MM.1S (cell line): Measurements from ENCODE around the gene CDC42EP5.

ENCODE experiments used
- DNase-seq: peaks from one replicate; pipeline ENCODE4 v3.0.0-alpha.2; 2015
- H2AFZ ChIP-seq: fragments of 300-600 bp; sonication (generic); 2 replicates; pipeline ENCODE4 v1.6.0; 2016; ENCODE audit warnings: antibody characterized with exemption, low read length
- H3F3A ChIP-seq: fragments of 300-600 bp; sonication (generic); 2 replicates; pipeline ENCODE4 v1.6.1; 2016; ENCODE audit warnings: mild to moderate bottlenecking, antibody characterized with exemption, low read length, moderate library complexity, mixed read lengths; ENCODE audit not compliant: insufficient read depth
- H3K27ac ChIP-seq: fragments of 300-600 bp; sonication (generic); 2 replicates; pipeline ENCODE4 v1.5.1; 2016; ENCODE audit warnings: mild to moderate bottlenecking, low read length
- H3K27me3 ChIP-seq: fragments of 300-600 bp; sonication (generic); replicated peaks from 2 replicates; pipeline ENCODE4 v1.6.0; 2016; ENCODE audit warnings: low read length; ENCODE audit not compliant: insufficient read depth
- H3K36me3 ChIP-seq: fragments of 300-600 bp; sonication (generic); replicated peaks from 2 replicates; pipeline ENCODE4 v1.6.1; 2016; ENCODE audit warnings: mild to moderate bottlenecking, low read length, mixed read lengths; ENCODE audit not compliant: insufficient read depth
- H3K4me1 ChIP-seq: fragments of 300-600 bp; sonication (generic); 2 replicates; pipeline ENCODE4 v1.6.1; 2016; ENCODE audit warnings: low read length, mixed read lengths
- H3K4me2 ChIP-seq: fragments of 300-600 bp; sonication (generic); 2 replicates; pipeline ENCODE4 v1.6.0; 2016; ENCODE audit warnings: low read depth, low read length
- H3K4me3 ChIP-seq: fragments of 300-600 bp; sonication (generic); 2 replicates; pipeline ENCODE4 v1.5.1; 2016; ENCODE audit warnings: low read length, mixed read lengths
- H3K79me2 ChIP-seq: fragments of 300-600 bp; sonication (generic); 2 replicates; pipeline ENCODE4 v1.6.1; 2016; ENCODE audit warnings: mixed run types, low read length, mixed read lengths
- H3K9ac ChIP-seq: fragments of 300-600 bp; sonication (generic); 2 replicates; pipeline ENCODE4 v1.6.1; 2016; ENCODE audit warnings: low read length, mixed read lengths
- H3K9me2 ChIP-seq: fragments of 300-600 bp; sonication (generic); replicated peaks from 2 replicates; pipeline ENCODE4 v1.6.1; 2016; ENCODE audit warnings: mild to moderate bottlenecking, low read length, mixed read lengths; ENCODE audit not compliant: insufficient read depth
- H3K9me3 ChIP-seq: fragments of 300-600 bp; sonication (generic); replicated peaks from 2 replicates; pipeline ENCODE4 v1.6.1; 2016; ENCODE audit warnings: mild to moderate bottlenecking, low read length, mixed read lengths; ENCODE audit not compliant: insufficient read depth
- H4K20me1 ChIP-seq: fragments of 300-600 bp; sonication (generic); 2 replicates; pipeline ENCODE4 v1.6.1; 2016; ENCODE audit warnings: mild to moderate bottlenecking, low read length, moderate library complexity, mixed read lengths; ENCODE audit not compliant: insufficient read depth
- EZH2 ChIP-seq: fragments of 300-600 bp; sonication (generic); optimal IDR thresholded peaks from 2 replicates; pipeline ENCODE3; 2017; ENCODE audit warnings: low read depth, mild to moderate bottlenecking, antibody characterized with exemption, low read length, mixed read lengths
- EZH2phosphoT487 ChIP-seq: fragments of 300-600 bp; sonication (generic); IDR thresholded peaks from 2 replicates; pipeline ENCODE4 v1.6.1; 2018; ENCODE audit warnings: antibody characterized with exemption, low read length
- TF ChIP-seq, protein P1 (sequence below): fragments of 300-600 bp; sonication (generic); IDR thresholded peaks from 2 replicates; pipeline ENCODE4 v1.5.1; 2016; ENCODE audit warnings: antibody characterized with exemption, low read length, mixed read lengths

Gene CDC42EP5

DNA sequence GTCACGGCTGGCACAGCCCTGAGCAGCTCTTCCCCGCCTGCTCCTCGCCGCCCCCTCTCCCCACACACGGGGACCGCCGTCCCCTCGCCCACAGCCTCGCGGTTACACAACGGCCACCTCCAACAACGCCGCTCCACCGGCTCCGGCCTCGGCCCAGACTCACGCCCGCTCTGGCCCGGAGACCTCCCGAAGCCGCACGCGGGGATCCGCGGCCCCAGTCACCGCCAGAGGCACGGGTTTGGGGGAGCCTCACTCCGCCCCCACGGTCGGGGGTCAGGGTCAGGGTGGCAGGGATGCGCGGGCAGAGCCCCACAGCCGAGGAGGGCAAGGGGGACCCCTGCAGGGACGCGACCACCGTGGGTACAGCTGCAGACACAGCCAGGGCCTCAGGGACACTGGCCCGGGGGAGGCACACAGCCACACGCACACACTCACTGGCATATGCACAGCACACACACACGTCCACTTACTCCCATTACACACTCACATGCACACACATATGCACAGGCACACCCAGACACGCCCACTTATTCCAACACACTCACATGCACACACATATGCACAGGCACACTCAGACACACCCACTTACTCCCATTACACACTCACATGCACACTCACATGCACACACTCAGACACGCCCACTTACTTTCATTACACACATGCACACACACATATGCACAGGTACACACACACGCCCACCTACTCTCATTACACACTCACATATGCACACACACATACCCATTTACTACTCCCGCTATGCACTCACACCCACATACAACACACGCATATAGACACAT, 56.2 kb downstream of the CDC42EP5 start:
- no peak for DNase-seq
- no peak overlapping the region for H3K4me3 ChIP-seq
- TF ChIP-seq EZH2 (no peak), EZH2phosphoT487 (no peak)
- TF ChIP-seq, protein P1, sequence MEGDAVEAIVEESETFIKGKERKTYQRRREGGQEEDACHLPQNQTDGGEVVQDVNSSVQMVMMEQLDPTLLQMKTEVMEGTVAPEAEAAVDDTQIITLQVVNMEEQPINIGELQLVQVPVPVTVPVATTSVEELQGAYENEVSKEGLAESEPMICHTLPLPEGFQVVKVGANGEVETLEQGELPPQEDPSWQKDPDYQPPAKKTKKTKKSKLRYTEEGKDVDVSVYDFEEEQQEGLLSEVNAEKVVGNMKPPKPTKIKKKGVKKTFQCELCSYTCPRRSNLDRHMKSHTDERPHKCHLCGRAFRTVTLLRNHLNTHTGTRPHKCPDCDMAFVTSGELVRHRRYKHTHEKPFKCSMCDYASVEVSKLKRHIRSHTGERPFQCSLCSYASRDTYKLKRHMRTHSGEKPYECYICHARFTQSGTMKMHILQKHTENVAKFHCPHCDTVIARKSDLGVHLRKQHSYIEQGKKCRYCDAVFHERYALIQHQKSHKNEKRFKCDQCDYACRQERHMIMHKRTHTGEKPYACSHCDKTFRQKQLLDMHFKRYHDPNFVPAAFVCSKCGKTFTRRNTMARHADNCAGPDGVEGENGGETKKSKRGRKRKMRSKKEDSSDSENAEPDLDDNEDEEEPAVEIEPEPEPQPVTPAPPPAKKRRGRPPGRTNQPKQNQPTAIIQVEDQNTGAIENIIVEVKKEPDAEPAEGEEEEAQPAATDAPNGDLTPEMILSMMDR: no peak

DNA sequence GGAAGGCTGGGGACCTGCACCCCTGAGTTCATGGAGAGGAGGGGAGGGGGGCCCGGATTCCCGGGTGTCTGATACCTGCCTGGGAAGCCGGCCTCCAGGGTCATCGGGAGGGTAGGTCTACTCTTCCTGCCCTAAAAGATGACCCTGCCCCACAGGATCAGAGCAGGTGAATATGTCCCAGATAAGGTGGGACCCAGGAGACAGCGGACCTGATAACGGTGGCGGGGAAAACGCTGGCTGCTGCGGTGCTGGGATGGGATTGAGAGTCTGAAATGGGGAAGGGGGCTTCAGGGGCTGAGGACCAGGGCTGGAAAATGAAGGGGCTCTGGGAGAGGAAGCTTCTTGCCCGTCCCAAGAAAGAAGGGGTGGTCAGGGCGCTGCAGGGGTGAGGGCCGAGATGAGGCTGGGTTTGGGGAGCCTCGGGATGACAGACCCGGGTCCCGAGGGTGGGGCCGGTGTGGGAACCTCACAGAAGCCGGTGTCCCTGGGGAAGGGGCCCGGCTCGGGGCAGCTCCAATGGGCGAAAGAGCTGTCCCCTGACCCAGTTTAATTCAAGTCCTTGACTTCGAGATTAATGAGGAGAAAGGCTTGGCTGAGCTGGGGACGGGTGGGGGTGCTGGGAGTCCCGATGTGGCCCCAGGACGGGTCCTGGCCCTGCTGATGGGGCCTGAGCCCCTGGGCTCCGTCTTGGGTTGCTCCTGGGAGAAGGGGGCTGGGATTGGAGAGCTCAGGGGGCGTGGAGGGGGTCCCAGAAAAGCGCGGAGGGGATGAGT, 57.0 kb downstream of the CDC42EP5 start:
- Histone ChIP-seq H3K9ac (no peak overlapping the region), H3K9me3 (no peaks in the 10 kb centered on the region), H4K20me1 (no peaks in the 10 kb centered on the region), H3K79me2 (no peaks in the 10 kb centered on the region), H3K4me2 (no peak overlapping the region), H3K4me3 (no peak overlapping the region), H3K27ac (no peak overlapping the region), H3F3A (no peaks in the 10 kb centered on the region), H3K27me3 (peaks cover 57% of the 10 kb centered on the region), H3K9me2 (no peaks in the 10 kb centered on the region), H3K4me1 (no peaks in the 10 kb centered on the region), H2AFZ (no peak overlapping the region), H3K36me3 (no peaks in the 10 kb centered on the region)
- DNase-seq: no peak
- TF ChIP-seq, protein P1: no peak
- TF ChIP-seq EZH2: no peak
- no peak for TF ChIP-seq EZH2phosphoT487

More for the DNA sequence above, 56.2 kb downstream of the CDC42EP5 start:
- H3K9me3 ChIP-seq: no peaks in the 10 kb centered on the region
- H3F3A ChIP-seq: no peaks in the 10 kb centered on the region
- H3K27me3 ChIP-seq: peaks cover 65% of the 10 kb centered on the region
- H3K27ac ChIP-seq: no peak overlapping the region
- H3K9ac ChIP-seq: no peak overlapping the region
- no peaks in the 10 kb centered on the region for H3K4me1 ChIP-seq
- no peak overlapping the region for H2AFZ ChIP-seq
- no peaks in the 10 kb centered on the region for H3K36me3 ChIP-seq
- no peaks in the 10 kb centered on the region for H3K79me2 ChIP-seq
- no peaks in the 10 kb centered on the region for H4K20me1 ChIP-seq
- no peak overlapping the region for H3K4me2 ChIP-seq
- H3K9me2 ChIP-seq: no peaks in the 10 kb centered on the region

DNA sequence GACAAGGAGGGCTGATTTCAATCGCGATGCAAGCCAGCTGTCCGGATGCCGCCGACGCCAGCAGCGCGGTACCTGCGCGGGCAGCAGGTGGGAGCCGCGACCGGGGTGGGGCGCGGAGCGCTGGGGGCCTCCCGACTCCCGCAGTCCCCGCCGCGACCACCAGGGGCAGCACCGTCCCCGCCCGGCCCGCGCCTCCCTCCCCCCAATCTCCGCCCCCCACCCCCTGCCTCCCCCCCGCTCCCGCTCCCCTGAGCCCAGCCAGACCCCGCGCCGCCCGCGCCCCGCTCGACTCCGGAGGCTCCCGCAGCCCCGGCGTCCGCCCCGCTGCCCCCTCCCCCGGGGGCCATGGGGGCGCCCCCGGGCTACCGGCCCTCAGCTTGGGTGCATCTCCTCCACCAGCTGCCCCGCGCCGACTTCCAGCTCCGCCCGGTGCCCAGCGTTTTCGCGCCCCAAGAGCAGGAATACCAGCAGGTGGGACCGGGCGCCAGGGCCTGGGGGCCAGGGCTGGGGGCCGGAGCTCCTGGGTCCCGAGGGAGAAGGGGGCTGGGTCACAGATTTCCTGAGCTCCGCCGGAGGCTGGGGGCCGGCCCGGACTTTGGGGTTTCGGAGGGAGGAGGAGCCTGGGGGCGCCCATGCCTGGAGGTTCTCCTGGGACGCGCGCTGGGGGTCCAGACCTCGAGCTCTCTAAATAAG, 57.7 kb downstream of the CDC42EP5 start, which contains the start of gene TTYH1:
TTYH1 (plus strand) TSS at position 257 of the 693 bp plus-strand sequence; CDS start at position 346, 89 bp downstream.
- Histone ChIP-seq H3K36me3 (no peaks in the 10 kb centered on the region), H4K20me1 (no peaks in the 10 kb centered on the region), H3K4me1 (no peaks in the 10 kb centered on the region), H2AFZ (no peak within 1 kb of the TSS), H3K9ac (no peak within 1 kb of the TSS), H3K79me2 (no peaks in the 10 kb centered on the region), H3K4me2 (no peak within 1 kb of the TSS), H3K27ac (no peak within 1 kb of the TSS), H3K27me3 (peaks cover 53% of the 10 kb centered on the region), H3K9me2 (no peaks in the 10 kb centered on the region), H3K9me3 (no peaks in the 10 kb centered on the region), H3F3A (no peaks in the 10 kb centered on the region), H3K4me3 (no peak within 1 kb of the TSS)
- DNase-seq: no peak
- TF ChIP-seq EZH2: no peak
